Measurements from ENCODE around the gene FAM171A1.
"Not testable (repeated sequence)": the region's sequence is repeated elsewhere in the genome, so short reads cannot be mapped to it uniquely, and the experiment has no call there.

FAM171A1 gene

GRCh38 chr10:15320118-15320517 is 51.0 kb downstream of the FAM171A1 start:
- no peak for DNase-seq (ENCODE audit: low spot score)

DNA sequence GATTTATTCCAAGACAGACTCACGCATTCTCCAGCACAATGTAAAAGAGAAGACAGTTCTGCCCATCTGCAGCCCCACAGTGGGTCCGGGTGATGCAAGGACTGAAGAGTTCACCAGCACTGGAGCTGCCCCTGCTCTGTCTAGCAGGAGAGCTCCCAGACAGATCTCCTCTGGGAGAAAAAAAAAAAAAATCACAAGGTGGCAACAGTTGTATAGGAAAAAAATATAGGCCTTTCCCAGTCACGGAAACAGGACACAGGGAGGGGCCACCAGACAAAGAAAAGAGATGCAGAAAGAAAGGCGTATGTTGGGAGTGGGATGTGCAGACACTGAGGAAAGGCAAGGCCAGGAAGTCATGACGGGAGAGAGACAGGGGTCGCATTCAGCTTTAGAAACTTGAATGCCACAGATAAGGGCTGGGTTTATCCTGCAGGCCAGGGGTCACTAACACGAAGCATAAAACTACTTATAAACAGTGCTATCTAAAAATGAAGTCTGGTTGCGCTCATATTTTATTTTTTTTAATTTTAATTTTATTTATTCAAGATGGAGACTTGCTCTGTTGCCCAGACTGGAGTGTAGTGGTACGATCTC is 54.1 kb downstream of the FAM171A1 start:
- DNase-seq (ENCODE audit: low spot score), result no peak

DNA sequence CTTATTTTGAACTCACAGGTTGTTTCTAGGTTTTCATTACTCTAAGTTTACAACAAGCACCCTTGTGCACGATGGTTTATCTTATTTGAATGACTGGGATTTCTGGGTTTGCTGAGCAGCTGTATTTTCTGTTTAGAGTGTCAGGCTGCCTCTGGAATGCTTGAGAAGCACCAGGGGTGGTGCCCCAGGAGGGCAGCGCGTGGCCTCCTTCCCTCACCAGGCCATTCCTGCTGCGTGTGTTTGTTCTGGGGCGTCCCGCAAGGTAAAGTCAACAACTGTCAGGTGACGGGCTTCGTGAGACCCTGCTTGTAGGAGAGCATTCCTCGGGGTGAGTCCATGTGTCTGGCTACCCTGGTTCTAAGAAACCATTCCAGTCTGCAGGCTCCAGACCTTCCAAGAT is 54.9 kb downstream of the FAM171A1 start:
- DNase-seq (ENCODE audit: low spot score), result no peak

GRCh38 chr10:15315286-15315685 is 55.8 kb downstream of the FAM171A1 start:
- DNase-seq (ENCODE audit: low spot score), result no peak

DNA sequence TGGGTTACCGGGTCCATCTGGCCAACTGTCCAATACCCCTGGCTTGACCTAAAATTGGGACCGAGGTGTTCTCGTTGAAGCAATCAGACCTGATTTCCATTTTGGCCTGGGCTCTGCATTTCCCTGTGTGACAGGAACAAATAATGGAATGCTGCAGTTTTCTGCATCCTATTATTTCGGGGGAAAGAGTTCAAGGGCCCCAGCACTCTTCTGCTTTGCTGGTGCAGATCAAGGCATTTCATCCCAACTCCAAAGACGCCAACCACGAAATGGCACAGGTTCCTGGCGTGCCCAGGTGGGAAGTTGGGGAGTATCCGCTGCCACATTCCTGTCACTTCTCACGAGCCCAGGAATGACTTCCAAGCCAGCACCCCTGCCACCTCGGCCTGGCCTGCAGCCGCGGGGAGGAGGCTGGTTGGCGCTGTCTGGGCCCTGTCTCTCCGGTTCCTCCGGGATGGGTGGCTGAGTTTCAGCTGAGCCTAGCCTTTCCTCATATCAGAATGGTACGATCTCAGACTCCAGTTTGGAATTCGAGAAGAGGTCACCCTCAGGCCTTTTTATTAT is 56.5 kb downstream of the FAM171A1 start:
- DNase-seq (ENCODE audit: low spot score), result no peak

DNA sequence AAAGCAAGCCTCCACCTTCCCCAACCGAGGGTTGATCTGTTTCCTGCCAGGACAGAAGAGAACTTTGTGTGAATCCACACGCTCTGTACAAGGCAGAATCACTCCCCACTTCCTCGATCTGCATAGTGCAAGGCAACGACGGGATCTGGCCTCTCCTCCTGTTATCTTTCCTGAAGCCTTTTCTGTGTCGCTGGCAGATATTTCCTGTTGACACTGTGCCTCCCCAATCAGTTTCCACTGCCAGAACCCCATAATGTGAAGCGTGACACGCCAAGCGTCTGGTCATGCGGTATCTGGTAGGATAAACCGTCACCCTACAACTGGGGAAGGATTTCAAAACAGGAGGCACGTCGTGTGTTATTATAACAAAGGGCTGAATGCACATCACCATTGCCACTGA is 57.2 kb downstream of the FAM171A1 start:
- no peak for DNase-seq (ENCODE audit: low spot score)

GRCh38 chr10:15313047-15313446 is 58.0 kb downstream of the FAM171A1 start:
- no peak for DNase-seq (ENCODE audit: low spot score)

GRCh38 chr10:15311569-15312280 is 59.4 kb downstream of the FAM171A1 start:
- DNase-seq (ENCODE audit: low spot score), result no peak

DNA sequence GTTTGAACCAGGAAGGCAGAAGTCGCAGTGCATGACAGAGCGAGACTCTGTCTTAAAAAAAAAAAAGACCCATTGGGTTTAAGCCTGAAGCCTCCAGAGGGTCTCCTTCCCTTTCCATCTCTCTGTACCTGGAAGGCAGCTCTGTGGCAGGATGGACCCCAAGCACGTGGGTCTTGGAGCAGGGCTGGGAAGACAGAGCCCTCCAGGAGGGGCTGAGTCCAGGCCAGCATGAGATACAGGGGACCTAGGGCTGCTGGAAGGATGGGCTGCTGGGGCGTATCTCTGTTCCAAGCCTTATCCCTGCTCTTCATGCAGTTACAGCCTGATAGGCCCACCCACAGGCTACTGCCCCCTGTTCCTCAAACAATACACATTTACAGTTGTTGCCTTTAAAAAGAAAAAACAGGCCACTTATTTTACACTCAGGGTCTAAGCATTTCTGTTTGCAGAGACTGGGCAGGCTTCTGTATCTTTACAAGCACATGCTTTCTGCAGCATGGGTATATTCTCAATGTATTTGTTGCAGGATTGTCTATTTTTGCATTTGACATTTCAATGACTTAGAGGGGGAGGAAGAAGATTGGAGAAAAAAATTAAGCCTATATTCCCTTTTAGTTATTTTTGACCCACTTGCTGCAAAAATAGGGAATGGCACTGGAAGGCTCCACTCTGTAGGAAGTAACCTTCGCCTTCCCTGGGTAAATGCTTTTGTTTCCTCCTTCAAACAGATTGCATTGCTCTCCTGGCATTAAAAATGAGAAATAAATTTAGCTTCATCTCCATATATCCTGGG is 60.1 kb downstream of the FAM171A1 start:
- DNase-seq (ENCODE audit: low spot score), result no peak

- DNase-seq (ENCODE audit: low spot score), result no peak
Observed at GRCh38 chr10:15309221-15309620, 61.9 kb downstream of the FAM171A1 start.

- DNase-seq (ENCODE audit: low spot score), result no peak
Observed at GRCh38 chr10:15306735-15307280, 64.3 kb downstream of the FAM171A1 start.

DNA sequence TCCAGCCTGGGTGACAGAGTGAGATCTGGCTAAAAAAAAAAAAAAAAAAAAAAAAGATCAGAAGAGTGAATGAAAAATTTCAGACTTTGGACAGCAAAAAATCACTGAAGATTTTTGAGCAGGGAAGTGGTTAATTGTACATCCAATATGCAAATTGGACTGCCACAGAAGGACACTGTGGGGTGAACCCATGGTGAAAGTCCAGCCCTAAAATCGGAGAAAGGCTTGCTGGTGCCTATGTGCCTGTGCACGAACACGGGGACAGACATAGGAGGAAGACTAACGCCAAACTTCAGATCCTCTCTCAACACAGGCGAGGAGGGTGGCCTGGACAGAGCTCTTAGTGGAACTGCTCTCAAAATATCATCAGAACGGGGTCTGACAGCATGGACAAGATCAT is 65.5 kb downstream of the FAM171A1 start:
- no peak for DNase-seq (ENCODE audit: low spot score)

- no peak for DNase-seq (ENCODE audit: low spot score)
Observed at GRCh38 chr10:15305161-15305560, 65.9 kb downstream of the FAM171A1 start.

DNA sequence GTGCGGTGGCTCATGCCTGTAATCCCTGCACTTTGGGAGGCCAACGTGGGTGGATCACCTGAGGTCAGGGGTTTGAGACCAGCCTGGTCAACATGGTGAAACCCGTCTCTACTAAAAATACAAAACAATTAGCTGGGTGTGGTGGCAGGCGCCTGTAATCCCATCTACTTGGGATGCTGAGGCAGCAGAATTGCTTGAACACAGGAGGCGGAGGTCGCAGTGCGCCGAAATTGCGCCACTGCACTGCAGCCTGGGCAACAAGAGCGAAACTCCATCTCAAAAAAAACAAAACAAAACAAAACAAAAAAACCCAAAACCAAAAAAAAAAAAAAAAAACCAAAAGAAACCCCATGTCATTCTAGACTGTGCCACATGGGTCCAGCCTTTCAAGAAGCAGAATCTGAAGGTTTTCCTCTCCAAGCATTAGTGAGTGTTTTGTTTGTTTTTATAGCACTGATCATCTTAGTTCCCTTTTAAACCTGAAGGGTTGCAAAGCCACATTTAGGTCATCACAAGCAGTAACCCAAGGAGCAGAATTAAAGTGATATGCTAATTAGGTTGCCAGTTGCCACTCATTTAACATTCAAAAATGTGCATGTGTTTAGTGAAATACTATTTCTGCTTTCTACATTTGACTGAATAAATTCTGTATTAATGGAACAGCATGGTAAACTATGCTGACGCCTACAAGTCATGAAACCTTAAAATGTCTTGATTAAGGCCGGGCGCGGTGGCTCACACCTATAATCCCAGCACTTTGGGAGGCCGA is 68.7 kb downstream of the FAM171A1 start:
- not testable (repeated sequence) for DNase-seq (ENCODE audit: low spot score)

GRCh38 chr10:15300697-15301096 is 70.4 kb downstream of the FAM171A1 start:
- no peak for DNase-seq (ENCODE audit: low spot score)

DNA sequence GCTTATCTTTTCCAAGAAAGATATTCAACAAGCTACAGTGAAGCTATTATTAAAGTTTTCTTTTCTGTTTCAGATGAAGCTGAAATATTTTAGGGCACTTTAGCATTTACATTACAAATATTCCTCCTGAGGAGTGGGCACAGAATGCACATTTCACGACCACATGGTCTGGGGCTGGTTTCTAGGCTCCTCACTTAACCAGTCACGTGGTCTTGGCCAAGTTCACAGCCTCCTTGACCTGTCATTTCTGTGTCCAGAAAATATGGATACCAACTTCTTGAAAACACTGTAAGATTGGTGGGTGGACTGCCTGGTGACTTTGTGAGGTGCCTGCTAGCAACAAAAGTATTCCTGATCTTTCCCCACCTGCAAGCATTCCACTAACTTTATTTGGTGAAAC is 70.9 kb downstream of the FAM171A1 start:
- DNase-seq (ENCODE audit: low spot score), result no peak

GRCh38 chr10:15296701-15297100 is 74.4 kb downstream of the FAM171A1 start:
- no peak for DNase-seq (ENCODE audit: low spot score)

DNA sequence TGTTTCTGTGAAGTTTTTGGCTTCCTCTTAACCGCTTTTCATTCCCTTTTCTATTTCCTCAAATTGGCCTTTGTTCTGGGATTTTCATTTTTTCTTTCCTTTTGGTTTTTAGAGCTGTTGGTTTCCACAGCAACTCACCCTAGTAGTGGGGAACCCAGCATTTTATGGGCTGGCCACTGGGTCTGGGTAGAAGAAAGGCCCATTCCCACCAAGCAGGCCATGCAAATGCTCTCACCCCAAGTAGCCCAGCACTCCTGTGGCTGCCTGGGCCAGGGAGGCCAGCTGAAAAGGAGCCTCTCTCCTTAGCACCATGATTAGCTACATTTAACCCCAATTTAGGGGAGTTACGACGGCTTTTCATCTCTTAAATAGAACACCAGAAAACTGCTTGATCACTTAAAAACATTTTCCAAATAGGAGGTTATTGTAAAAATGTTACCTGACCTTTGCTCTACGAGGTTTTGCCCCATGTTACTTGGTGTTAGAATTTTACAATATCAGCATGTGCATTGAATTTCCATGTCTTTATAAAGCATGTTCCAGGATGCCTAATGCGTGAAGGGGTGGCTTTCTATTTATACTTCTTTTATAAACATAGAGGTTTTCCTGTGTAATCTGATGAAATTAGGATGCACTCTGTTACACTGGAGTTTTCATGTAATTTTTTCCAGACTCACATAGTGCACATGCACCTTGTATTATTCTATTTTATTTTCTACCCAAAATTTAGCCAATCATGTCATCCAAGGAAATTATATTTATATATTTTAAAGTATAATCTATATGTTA is 75.4 kb downstream of the FAM171A1 start:
- no peak for DNase-seq (ENCODE audit: low spot score)

GRCh38 chr10:15293862-15294842 is 76.9 kb downstream of the FAM171A1 start:
- no peak for DNase-seq (ENCODE audit: low spot score)

- DNase-seq (ENCODE audit: low spot score), result no peak
Observed at GRCh38 chr10:15290671-15291070, 80.4 kb downstream of the FAM171A1 start.

All from CD4-positive, alpha-beta T cell treated with Interleukin-6 at 100 ng/mL for 8 hours (primary cell).